ENCODE results near the gene FSTL3.

GRCh38 chr19:638906-639252, 37.3 kb upstream of the FSTL3 start:
- TF ChIP-seq, protein P1, sequence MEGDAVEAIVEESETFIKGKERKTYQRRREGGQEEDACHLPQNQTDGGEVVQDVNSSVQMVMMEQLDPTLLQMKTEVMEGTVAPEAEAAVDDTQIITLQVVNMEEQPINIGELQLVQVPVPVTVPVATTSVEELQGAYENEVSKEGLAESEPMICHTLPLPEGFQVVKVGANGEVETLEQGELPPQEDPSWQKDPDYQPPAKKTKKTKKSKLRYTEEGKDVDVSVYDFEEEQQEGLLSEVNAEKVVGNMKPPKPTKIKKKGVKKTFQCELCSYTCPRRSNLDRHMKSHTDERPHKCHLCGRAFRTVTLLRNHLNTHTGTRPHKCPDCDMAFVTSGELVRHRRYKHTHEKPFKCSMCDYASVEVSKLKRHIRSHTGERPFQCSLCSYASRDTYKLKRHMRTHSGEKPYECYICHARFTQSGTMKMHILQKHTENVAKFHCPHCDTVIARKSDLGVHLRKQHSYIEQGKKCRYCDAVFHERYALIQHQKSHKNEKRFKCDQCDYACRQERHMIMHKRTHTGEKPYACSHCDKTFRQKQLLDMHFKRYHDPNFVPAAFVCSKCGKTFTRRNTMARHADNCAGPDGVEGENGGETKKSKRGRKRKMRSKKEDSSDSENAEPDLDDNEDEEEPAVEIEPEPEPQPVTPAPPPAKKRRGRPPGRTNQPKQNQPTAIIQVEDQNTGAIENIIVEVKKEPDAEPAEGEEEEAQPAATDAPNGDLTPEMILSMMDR (IDR thresholded peaks at IDR 0.05): no peak
- TF ChIP-seq EP300 (IDR thresholded peaks at IDR 0.05): no peak
- TF ChIP-seq POLR2A (IDR thresholded peaks at IDR 0.05): no peak
